SK-N-SH treated with all-trans-retinoic acid at 6 μM for 48 hours (cell line): ENCODE measurements around the gene RNASE3.

Experiments
- ARNTL ChIP-seq: fragments of 450-650 bp; formaldehyde crosslinking; IDR thresholded peaks from 2 replicates; pipeline ENCODE4 v1.5.0; 2020; ENCODE audit warnings: low read depth, mild to moderate bottlenecking, moderate library complexity, borderline replicate concordance
- BACH2 ChIP-seq: fragments of 250-450 bp; sonication (Bioruptor Pico); IDR thresholded peaks from 2 replicates; pipeline ENCODE4 v1.9.0; 2021; ENCODE audit warnings: mild to moderate bottlenecking, borderline replicate concordance
- CREB5 ChIP-seq: fragments of 250-450 bp; sonication (Bioruptor Pico); IDR thresholded peaks from 2 replicates; pipeline ENCODE4 v1.5.1; 2020; ENCODE audit warnings: low read depth, mild to moderate bottlenecking, moderate library complexity
- ESRRG ChIP-seq: fragments of 250-450 bp; sonication (Bioruptor Pico); IDR thresholded peaks from 2 replicates; pipeline ENCODE4 v1.6.1; 2021; ENCODE audit warnings: mild to moderate bottlenecking
- ISL1 ChIP-seq: fragments of 250-450 bp; sonication (Bioruptor Pico); IDR thresholded peaks from 2 replicates; pipeline ENCODE4 v2.1.2; 2022; ENCODE audit warnings: mild to moderate bottlenecking, moderate library complexity
- PATZ1 ChIP-seq: fragments of 250-450 bp; sonication (Bioruptor Pico); IDR thresholded peaks from 2 replicates; pipeline ENCODE4 v1.8.0; 2020; ENCODE audit warnings: mild to moderate bottlenecking, moderate library complexity, borderline replicate concordance
- PPARA ChIP-seq: fragments of 250-450 bp; sonication (Bioruptor Pico); IDR thresholded peaks from 2 replicates; pipeline ENCODE4 v1.5.0; 2020; ENCODE audit warnings: mild to moderate bottlenecking, borderline replicate concordance
- ZFP3 ChIP-seq: fragments of 250-450 bp; sonication (Bioruptor Pico); IDR thresholded peaks from 2 replicates; pipeline ENCODE4 v1.5.0; 2020; ENCODE audit warnings: mild to moderate bottlenecking, moderate library complexity
- ZFP30 ChIP-seq: fragments of 450-650 bp; formaldehyde crosslinking; IDR thresholded peaks from 2 replicates; pipeline ENCODE4 v1.5.0; 2022; ENCODE audit warnings: mild to moderate bottlenecking, moderate library complexity
- ZNF565 ChIP-seq: fragments of 450-650 bp; formaldehyde crosslinking; conservative IDR thresholded peaks from 2 replicates; pipeline ENCODE4 v1.5.0; 2020; ENCODE audit warnings: low read depth, mild to moderate bottlenecking, moderate library complexity
- ZNF8 ChIP-seq: fragments of 450-650 bp; formaldehyde crosslinking; IDR thresholded peaks from 2 replicates; pipeline ENCODE4 v1.5.0; 2020; ENCODE audit warnings: mild to moderate bottlenecking, moderate library complexity

- TF ChIP-seq CREB5 (CRISPR knock-in tag) (no peak), ZFP3 (CRISPR knock-in tag) (no peak), ESRRG (CRISPR knock-in tag) (no peak), BACH2 (CRISPR knock-in tag) (no peak), ISL1 (CRISPR knock-in tag) (no peak), ZNF8 (CRISPR knock-in tag) (no peak), ZFP30 (CRISPR knock-in tag) (no peak), ZNF565 (no peak), ARNTL (no peak), PPARA (CRISPR knock-in tag) (no peak), PATZ1 (CRISPR knock-in tag) (no peak)
Measured at GRCh38 chr14:20878695-20879094, 12.5 kb upstream of the RNASE3 start.
